Measurements from ENCODE around the gene BATF3.

- TF ChIP-seq POLR2AphosphoS5 (IDR thresholded peaks at IDR 0.05) (no peak), POLR2A (IDR thresholded peaks at IDR 0.05) (no peak)
- TF ChIP-seq, protein P1, sequence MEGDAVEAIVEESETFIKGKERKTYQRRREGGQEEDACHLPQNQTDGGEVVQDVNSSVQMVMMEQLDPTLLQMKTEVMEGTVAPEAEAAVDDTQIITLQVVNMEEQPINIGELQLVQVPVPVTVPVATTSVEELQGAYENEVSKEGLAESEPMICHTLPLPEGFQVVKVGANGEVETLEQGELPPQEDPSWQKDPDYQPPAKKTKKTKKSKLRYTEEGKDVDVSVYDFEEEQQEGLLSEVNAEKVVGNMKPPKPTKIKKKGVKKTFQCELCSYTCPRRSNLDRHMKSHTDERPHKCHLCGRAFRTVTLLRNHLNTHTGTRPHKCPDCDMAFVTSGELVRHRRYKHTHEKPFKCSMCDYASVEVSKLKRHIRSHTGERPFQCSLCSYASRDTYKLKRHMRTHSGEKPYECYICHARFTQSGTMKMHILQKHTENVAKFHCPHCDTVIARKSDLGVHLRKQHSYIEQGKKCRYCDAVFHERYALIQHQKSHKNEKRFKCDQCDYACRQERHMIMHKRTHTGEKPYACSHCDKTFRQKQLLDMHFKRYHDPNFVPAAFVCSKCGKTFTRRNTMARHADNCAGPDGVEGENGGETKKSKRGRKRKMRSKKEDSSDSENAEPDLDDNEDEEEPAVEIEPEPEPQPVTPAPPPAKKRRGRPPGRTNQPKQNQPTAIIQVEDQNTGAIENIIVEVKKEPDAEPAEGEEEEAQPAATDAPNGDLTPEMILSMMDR (IDR thresholded peaks at IDR 0.05): no peak
Observed at GRCh38 chr1:212675675-212676074, 24.0 kb downstream of the BATF3 start.

All from breast epithelium (tissue), 3 donors.